ENCODE data around the gene GREB1L.
"Not testable (repeated sequence)": the region's sequence is repeated elsewhere in the genome, so short reads cannot be mapped to it uniquely, and the experiment has no call there.

Gene GREB1L

GRCh38 chr18:21361307-21361880, 119.4 kb downstream of the GREB1L start:
- TF ChIP-seq CTCF (IDR thresholded peaks at IDR 0.05): no peak
- H3K27ac Mint-ChIP-seq: peak overlapping the region; percentile 98
- peaks cover 3% of the 10 kb centered on the region for H3K27me3 Mint-ChIP-seq (ENCODE audit: low read depth, poor library complexity)
- DNase-seq: peak; percentile 24
- peak overlapping the region; percentile 84 for H3K4me3 Mint-ChIP-seq
- H3K9me3 Mint-ChIP-seq: peaks cover 22% of the 10 kb centered on the region
- peaks cover 11% of the 10 kb centered on the region for H3K4me1 Mint-ChIP-seq
- H3K36me3 Mint-ChIP-seq (ENCODE audit: low read depth): peaks cover 26% of the 10 kb centered on the region

GRCh38 chr18:21362831-21363230, 120.8 kb downstream of the GREB1L start:
- TF ChIP-seq CTCF (IDR thresholded peaks at IDR 0.05): no peak
- peaks cover 12% of the 10 kb centered on the region for H3K36me3 Mint-ChIP-seq (ENCODE audit: low read depth)
- no peak for DNase-seq
- peaks cover 9% of the 10 kb centered on the region for H3K9me3 Mint-ChIP-seq
- peaks cover 7% of the 10 kb centered on the region for H3K4me1 Mint-ChIP-seq
- H3K27me3 Mint-ChIP-seq (ENCODE audit: low read depth, poor library complexity): no peaks in the 10 kb centered on the region
- H3K4me3 Mint-ChIP-seq: no peak overlapping the region
- no peak overlapping the region for H3K27ac Mint-ChIP-seq

GRCh38 chr18:21363348-21363747, 121.3 kb downstream of the GREB1L start:
- Mint-ChIP-seq H3K4me3 (no peak overlapping the region), H3K27me3 (ENCODE audit: low read depth, poor library complexity) (no peaks in the 10 kb centered on the region), H3K27ac (no peak overlapping the region), H3K36me3 (ENCODE audit: low read depth) (peaks cover 6% of the 10 kb centered on the region), H3K9me3 (peaks cover 6% of the 10 kb centered on the region), H3K4me1 (peaks cover 7% of the 10 kb centered on the region)
- TF ChIP-seq CTCF (IDR thresholded peaks at IDR 0.05): no peak
- DNase-seq: no peak

- no peak for DNase-seq
- TF ChIP-seq CTCF (IDR thresholded peaks at IDR 0.05): no peak
- Mint-ChIP-seq H3K27ac (no peak overlapping the region), H3K27me3 (ENCODE audit: low read depth, poor library complexity) (no peaks in the 10 kb centered on the region), H3K4me3 (no peak overlapping the region), H3K36me3 (ENCODE audit: low read depth) (no peaks in the 10 kb centered on the region), H3K9me3 (no peaks in the 10 kb centered on the region), H3K4me1 (peaks cover 5% of the 10 kb centered on the region)
These were observed 122.4 kb downstream of the GREB1L start for GRCh38 chr18:21364471-21364870.

- peak overlapping the region; percentile 63 for H3K4me3 Mint-ChIP-seq
- no peak for TF ChIP-seq CTCF (IDR thresholded peaks at IDR 0.05)
- no peaks in the 10 kb centered on the region for H3K4me1 Mint-ChIP-seq
- H3K27me3 Mint-ChIP-seq (ENCODE audit: low read depth, poor library complexity): no peaks in the 10 kb centered on the region
- no peak for DNase-seq
- H3K27ac Mint-ChIP-seq: peak overlapping the region; percentile 98
- peaks cover 11% of the 10 kb centered on the region for H3K36me3 Mint-ChIP-seq (ENCODE audit: low read depth)
- no peaks in the 10 kb centered on the region for H3K9me3 Mint-ChIP-seq
These were observed 124.9 kb downstream of the GREB1L start for GRCh38 chr18:21366896-21367295.

GRCh38 chr18:21369146-21369545, 127.1 kb downstream of the GREB1L start:
- Mint-ChIP-seq H3K36me3 (ENCODE audit: low read depth) (peaks cover 31% of the 10 kb centered on the region), H3K9me3 (no peaks in the 10 kb centered on the region), H3K4me3 (peak overlapping the region; percentile 59), H3K27me3 (ENCODE audit: low read depth, poor library complexity) (no peaks in the 10 kb centered on the region), H3K4me1 (peaks cover 16% of the 10 kb centered on the region), H3K27ac (peak overlapping the region; percentile 98)
- DNase-seq: no peak
- TF ChIP-seq CTCF (IDR thresholded peaks at IDR 0.05): no peak

GRCh38 chr18:21369597-21369996, 127.6 kb downstream of the GREB1L start:
- H3K9me3 Mint-ChIP-seq; DNase-seq; H3K27me3 Mint-ChIP-seq (ENCODE audit: low read depth, poor library complexity); H3K4me3 Mint-ChIP-seq: not testable (repeated sequence)
- Mint-ChIP-seq H3K27ac (peak overlapping the region; percentile 68), H3K4me1 (peaks cover 18% of the 10 kb centered on the region), H3K36me3 (ENCODE audit: low read depth) (peaks cover 34% of the 10 kb centered on the region)
